Keratinocyte (primary cell): ENCODE data around the gene ANO10.

Experiments used
- CTCF ChIP-seq, 3 experiments: IDR thresholded peaks in 1 of 3; conservative IDR thresholded peaks in 1 of 3; optimal IDR thresholded peaks in 1 of 3; 2 replicates in 2 of 3; 3 replicates in 1 of 3; pipeline versions ENCODE3 to v1.5.1; 2011; ENCODE audit warnings: low read length in 3 of 3, mild to moderate bottlenecking in 3 of 3, moderate library complexity in 2 of 3, control low read depth in 1 of 3, inconsistent platforms in 1 of 3; ENCODE audit not compliant: insufficient read depth in 2 of 3; ENCODE audit errors: extremely low read depth in 1 of 3
- EZH2 ChIP-seq: IDR thresholded peaks from one replicate; pipeline ENCODE4 v1.6.1; 2012; ENCODE audit warnings: inconsistent platforms, mild to moderate bottlenecking, low read length, moderate library complexity

GRCh38 chr3:43411429-43411828 lies 210.4 kb downstream of the ANO10 start:
- TF ChIP-seq CTCF (optimal IDR thresholded peaks at IDR 0.05 in 1 of 3, IDR thresholded peaks at IDR 0.05 in 1 of 3, conservative IDR thresholded peaks at IDR 0.05 in 1 of 3; ENCODE audit: extremely low read depth in 1 of 3, insufficient read depth in 2 of 3, low read length in 3 of 3) = no peak
- TF ChIP-seq EZH2 = no peak
